ENCODE results near the gene RPLP2.

RPLP2 gene

DNA sequence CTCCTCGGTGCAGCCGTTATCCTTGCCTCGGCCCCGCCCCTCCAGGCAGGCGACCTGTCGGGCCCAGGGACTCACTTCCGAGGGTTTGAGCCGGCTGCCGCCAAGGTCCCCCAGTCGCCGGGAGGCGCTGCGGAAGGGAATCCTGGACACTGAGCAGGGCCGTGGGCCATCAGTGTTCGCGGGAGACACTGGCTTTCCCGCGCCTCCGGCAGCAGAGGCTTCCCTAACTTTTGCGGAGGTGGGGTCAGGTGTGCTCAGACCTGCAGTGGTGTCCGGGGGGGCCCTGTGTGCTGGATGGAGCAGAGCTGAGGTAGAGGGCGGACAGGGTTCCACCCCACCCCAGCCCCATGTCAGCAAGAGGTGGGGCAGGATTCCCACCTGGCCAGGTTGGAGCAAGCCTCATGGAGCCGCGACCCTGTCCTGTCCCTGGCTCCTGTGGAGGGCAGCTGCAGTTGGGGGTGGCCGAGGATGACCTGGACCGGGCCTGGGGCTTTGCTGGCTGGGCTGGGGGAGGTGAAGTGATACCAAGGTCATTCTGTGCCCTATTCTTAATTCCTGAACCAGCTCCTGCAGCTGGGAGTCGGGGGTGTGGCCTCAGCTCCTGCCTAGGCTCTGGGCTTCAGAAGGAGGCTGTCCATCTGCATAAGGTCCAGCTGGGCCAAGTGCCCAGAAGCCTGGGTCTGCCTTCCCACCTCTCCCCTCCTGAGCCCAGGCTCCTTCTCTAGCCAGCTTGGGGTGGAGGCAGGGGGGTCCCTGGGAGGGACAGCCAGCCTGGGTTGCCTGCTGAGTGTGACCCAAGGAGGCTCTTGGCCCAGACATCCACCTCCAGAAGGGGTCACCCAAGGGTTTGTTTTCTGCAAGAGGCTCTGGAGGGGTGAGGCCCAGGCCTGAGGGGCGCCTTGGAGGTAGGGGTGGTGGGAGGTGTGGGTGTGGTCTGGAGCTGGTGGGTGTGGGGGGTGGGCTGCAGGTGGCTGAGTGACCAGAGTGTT, 41.3 kb downstream of the RPLP2 start:
- DNase-seq = peak in 1 of 4 experiments; percentile 29

DNA sequence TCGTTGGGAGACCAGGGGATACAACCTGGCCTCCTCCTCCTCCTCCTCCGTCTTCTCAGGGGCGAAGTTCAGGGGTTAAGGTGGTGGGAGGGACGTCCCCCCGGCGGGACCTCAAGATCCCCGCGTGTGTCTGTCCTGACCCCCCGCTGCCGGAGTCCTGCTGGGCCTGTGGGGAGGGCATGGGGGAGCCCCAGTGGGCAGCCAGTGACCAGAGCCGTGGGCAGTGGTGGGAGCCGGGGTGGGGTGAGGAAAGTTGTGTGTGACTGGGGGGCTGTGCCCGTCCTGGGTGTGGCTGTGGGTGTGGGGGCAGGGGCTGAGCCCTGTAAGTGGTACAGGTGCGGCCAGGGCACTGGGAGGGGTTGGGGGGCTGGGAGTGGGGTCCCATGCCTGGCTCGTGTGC, 43.0 kb downstream of the RPLP2 start:
- no peak for DNase-seq

DNA sequence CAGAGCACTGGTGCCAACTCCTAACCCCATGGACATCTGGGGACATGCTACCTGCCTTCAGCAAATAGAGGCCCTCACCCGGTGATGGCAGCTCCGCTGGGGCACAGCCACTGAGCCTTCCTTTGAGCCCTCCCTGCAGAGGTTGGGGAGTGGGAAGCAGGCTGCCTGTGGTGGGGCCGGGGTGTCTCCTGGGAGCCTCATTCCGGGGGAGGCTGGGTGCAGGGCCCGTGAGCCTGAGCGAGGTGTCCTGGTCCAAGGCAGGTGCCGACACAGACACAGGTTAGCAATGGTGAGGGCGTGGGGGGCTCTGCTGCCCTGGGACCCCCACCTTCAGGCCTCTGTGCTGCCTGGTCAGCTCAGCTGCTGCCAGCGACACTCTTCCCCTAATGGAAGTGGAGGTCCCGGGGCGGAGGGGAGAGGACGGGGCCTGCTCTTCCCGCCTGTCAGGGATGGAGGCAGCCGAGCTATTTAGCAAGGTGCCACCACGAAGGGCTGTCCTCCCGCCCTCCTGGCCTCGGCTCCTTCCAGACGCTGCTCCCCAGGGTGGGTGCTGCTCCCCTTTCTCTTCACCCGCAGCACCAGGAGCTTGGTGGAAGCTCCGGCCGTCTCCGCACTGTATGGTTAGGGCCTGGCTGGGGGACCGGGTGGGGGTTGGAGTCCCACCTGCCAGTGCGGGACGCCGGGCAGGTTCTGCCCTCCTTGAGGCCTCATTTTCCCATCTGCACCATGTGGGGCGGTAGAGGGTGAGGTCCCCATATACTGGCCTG, 44.1 kb downstream of the RPLP2 start:
- no peak for DNase-seq

DNA sequence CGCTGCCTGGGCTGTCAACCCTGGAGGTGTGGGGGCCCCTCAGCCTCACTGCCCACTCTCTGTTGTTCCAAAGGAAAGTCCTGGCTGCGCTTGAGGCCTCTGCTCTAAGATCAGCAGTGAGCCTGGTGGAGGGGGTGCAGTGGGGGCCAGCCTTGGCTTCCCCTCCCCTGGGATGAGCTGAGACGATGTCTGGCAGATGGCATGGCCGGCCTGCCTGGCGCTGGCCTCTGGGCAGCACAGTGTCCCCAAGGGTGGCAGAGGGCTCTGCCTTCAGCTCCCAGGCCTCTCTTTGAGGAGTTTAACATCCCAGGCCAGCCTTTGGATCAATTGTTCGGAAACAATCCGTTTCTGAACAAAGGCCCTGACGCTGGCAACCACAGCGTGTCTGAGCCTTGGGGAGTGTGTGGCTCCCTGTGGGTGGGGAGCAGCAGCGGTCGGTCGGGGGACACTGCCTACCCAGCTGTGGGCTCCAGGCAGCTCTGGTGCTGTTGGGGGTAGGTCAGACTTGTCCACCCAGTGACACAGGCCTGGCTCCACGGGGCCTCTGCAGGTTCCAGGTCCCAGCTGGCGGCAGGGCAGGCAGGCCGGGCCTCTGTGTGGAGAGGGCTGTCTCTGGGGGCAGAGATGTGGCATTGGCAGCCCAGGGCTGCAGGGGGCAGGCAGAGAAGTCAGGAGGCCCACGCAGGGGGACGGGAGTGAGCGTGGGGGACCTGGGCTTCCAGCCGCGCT, 45.0 kb downstream of the RPLP2 start:
- no peak for DNase-seq

DNA sequence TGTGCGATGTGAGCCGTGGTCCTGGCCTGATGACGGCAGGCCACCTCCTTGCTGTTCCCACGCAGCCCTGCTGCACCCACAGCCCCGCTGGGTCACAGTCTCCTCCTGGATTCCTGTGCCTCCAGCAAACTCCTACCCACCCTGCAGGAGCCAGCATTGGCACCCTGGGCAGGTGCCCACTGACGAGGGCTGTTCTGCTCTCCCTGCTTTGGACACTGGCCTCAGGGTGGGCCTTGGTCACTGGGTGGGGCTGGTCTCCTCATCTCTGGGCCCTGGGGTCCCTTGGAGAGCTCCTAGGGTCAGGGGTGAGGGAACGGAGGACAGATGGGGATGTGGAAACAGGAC, 45.5 kb downstream of the RPLP2 start:
- DNase-seq = no peak

DNA sequence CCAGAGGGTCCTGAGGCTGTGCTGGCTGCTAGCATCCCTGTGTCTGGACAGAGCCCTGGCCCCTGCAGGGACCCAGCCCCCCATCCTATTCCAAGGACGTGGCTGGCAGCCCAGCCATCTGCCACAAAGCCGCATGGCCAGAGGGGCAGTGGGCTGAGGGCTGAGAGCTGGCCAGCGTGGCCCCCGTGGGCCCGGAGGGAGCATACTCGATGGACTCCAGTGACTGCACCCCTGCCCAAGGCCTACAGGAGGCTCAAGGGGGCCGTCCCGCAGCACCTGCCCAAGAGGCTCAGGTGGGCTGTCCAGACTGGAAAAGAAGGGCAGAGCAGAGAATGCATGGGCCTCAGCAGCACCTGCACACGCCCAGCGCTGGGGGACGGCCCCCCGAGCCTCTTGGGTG, 46.0 kb downstream of the RPLP2 start:
- no peak for DNase-seq

DNA sequence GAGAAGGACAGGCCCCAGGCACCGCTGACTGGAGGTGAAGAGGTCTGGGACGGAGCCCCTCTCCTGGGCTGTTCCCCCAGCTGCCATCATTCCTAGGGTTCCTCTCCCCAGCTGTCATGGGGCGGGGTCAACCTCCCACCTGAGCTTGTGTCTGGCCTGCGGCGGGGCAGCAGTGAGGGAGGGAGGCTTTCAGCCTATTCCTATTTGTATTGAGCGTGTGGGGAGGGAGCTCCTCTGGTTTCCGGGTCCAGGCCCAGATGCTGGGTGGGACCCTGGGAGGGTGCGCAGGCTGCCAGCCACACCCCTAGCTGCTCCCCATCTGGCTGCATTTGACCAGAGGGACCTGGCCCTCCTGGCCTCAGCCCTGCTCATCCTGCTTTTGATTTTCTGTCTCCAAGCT, 46.6 kb downstream of the RPLP2 start:
- no peak for DNase-seq

DNA sequence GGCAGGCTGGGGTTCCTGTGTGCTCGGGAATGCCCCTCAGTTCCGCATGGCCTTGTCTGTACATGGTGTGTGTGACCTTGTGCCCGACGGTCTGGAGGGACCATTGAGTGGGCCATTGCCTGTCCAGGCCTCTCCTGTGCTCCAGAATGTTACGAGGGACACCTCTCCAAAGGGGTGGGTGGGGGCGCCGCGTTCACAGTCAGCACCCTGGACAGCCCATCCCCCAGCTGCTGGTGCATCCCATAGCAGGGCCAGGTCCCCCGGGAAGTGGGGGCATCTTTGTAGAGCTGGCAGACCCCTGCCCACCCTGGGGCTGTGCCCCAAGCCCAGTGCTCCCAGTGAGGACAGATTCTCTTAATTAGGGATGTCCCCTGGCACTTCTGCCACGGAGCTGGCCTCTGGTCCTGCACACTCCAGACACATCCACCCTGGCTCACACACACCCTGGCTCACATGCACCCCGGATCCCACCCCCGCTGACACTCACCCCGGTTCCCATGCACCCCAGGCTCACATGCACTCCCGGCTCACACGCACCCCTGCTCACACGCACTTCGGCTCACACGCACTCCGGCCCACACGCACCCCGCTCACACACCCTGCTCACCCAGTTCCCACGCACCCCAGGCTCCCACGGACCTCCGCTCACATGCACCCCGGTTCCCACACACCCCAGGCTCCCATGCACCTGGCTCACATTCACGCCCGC, 48.4 kb downstream of the RPLP2 start:
- DNase-seq = no peak

DNA sequence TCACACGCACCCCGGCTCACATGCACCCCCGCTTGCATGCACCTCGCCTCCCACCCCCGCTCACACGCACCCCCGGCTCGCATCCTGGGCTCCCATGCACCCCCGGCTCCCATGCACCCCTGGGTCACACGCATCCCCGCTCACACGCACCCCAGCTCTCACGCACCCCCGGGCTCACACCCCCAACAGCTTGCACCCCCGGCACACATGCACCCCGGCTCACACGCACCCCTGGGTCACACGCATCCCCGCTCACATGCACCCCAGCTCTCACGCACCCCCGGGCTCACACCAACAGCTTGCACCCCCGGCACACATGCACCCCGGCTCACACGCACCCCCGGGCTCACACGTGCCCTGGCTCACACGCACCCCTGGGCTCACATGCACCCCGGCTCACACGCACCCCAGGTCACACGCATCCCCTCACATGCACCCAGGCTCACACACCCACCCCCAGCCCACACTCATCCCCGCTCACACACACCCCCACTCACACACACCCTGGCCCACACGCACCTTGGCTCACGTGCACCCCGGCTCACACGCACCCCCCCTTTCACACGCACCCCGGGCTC, 49.1 kb downstream of the RPLP2 start:
- DNase-seq = no peak

DNA sequence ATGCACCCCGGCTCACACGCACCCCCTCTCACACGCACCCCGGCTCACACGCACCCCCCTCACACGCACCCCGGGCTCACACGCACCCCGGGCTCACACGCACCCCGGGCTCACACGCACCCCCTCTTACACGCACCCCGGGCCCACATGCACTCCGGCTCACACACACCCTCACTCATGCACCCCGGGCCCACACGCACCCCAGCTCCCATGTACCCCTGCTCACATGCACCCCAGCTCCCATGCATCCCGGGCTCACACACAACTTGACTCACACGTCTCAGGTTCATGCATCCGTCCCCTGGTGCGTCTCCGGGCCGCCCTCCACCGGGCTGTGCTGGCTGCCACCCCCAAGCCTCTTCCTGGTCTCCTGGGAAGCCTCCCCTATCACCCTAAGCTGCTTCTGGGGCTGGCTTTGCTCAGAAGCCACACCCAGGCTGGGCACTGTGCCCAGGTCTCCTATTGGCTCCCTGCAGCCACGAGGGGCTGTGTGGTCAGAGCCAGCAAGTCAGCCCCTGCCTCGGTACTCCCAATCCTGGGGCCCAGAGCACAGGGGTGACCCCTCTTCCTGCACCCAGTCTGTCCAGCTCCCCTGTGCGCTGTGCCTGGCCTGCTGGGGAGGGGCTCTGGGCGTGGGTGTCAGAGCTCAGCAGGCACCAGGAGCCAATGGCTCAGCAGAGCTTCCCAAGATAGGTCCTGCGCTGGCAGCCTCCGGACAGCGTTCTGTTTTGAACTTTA, 49.8 kb downstream of the RPLP2 start:
- peak in 1 of 4 experiments; percentile 23 for DNase-seq

DNA sequence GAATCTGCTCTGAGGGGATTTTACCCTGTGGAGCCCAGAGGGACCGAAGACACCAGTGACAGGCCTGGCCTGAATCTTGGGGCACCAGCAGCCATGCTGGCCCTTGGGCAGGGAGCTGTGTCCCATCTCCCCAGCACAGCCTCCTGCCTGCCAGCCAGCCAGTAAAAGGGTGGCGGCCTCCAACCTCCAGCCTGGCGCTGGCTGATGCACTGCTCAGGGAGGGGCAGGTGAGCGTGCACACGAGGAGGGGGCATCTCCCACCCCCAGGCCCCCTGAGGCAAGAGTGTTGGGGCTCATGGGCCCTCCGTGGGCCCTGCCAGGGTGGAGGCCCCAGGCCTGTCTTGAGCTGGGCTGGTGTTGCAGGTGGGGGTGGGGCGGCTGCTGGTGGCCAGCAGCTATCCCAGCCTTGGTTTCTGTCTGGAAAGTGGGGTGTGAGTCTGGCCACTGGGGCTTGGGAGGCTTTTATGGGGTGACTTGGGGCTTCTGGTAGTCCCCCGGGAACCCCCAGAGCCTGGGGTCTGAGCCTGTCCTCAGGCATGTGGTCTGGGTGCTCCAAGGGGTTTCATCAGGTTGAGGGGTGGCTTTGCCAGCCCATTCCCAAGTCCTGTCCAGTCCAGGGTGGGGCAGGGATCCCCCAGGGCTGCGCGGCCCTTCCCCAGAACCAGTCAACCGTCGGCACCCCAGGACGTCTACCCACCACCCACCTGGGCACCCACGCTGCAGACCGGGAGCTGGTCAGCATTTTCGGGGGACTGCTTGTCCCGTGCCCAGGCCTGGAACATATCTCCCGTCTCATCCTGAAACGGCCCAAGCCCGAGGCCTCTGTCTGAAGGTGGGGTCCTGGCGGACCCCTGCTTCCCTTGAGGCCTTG, 50.7 kb downstream of the RPLP2 start:
- DNase-seq = no peak

DNA sequence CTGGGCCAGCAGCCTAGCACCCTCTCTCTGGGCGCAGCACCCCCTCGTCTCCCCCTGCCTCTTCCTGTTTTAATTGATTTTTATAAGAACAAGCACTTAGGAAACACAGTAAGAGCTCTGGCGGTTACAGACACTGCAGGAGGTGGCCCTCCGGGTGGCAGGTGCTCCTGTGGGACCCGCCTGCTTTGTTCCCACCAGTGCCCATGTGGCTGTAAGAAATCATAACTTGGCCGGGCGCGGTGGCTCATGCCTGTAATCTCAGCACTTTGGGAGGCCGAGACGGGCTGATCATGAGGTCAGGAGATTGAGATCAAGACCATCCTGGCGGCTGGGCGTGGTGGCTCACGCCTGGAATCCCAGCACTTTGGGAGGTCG, 51.3 kb downstream of the RPLP2 start:
- no peak for DNase-seq

DNA sequence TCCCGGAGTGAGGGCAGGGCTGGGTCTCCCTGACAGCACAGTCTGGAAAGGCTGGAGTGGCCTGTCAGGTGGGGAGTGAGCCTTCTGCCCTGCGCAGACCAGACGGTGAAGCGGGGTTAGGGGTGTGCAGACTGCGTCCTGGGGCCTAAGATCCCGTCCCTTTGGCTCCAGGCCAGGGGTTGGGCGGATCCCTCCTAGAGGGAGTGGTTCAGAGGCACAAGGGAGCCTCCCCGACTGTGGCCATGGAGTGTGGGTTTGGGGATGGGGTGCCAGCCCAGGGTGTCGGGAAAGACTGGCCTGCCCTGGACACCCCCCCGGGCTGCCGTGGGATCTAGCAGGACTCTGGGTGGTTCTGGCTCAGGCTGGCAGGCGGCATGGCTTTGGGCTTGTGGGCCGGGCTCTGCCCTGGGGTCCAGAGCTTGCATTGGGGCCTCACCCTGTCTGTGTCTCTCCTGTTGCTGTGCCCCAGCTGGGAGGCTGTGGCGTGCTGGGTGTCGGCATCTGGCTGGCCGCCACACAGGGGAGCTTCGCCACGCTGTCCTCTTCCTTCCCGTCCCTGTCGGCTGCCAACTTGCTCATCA, 52.4 kb downstream of the RPLP2 start:
- DNase-seq = no peak
